Tibial nerve (tissue), 4 donors: ENCODE measurements around the gene SYNJ2. TPM values are rescaled to one million over a fixed set of nuclear protein-coding genes. Genes with fewer than 3 reads are reported as not detected.
"Not testable (repeated sequence)": the region's sequence is repeated elsewhere in the genome, so short reads cannot be mapped to it uniquely, and the experiment has no call there.

Experiments
- DNase-seq, 2 donors: peaks; one replicate each; pipeline ENCODE4 v3.0.0-alpha.2; 2019; ENCODE audit warnings: low spot score in 2 of 2
- H3K27ac ChIP-seq, 4 donors: fragments of 200-600 bp; sonication (generic) in 3 of 4; one replicate each; pipeline ENCODE4 v1.5.1; 2017 to 2019; ENCODE audit warnings: mild to moderate bottlenecking in 1 of 4
- H3K27me3 ChIP-seq, 2 donors: fragments of 200-600 bp; sonication (generic) in 1 of 2; one replicate each; pipeline versions ENCODE4 v1.5.1 to v1.6.0; 2017 to 2019
- H3K36me3 ChIP-seq, 3 donors: fragments of 200-600 bp; sonication (generic); one replicate each; pipeline ENCODE4 v1.5.1; 2018 to 2019
- H3K4me1 ChIP-seq, 4 donors: fragments of 200-600 bp; sonication (generic) in 3 of 4; one replicate each; pipeline ENCODE4 v1.5.1; 2017 to 2019
- H3K4me3 ChIP-seq, 4 donors: fragments of 200-600 bp; sonication (generic) in 3 of 4; one replicate each; pipeline ENCODE4 v1.5.1; 2017 to 2019; ENCODE audit warnings: mild to moderate bottlenecking in 1 of 4, moderate library complexity in 1 of 4
- H3K9me3 ChIP-seq, 4 donors: fragments of 200-600 bp; sonication (generic) in 3 of 4; one replicate each; pipeline ENCODE4 v1.5.1; 2017 to 2019
- EP300 ChIP-seq, 2 donors: sonication (generic); formaldehyde crosslinking; IDR thresholded peaks; one replicate each; pipeline ENCODE4 v1.6.1; 2017; ENCODE audit warnings: antibody characterized with exemption in 2 of 2, mild to moderate bottlenecking in 1 of 2
- POLR2A ChIP-seq, 2 donors: fragments of 450-650 bp; IDR thresholded peaks; one replicate each; pipeline ENCODE4 v1.6.1; 2017; ENCODE audit warnings: antibody characterized with exemption in 2 of 2, mild to moderate bottlenecking in 2 of 2, moderate library complexity in 2 of 2
- WGBS, 2 donors: methylation state at CpG; one replicate each; pipeline ENCODE4 v1.1.5; 2018; 5-methylcytosine and 5-hydroxymethylcytosine counted together
- total RNA-seq, 4 donors: library from RNA; depleted of rRNA; stranded (reverse); fragments of >200 nt; gene quantifications; one replicate each; pipeline ENCODE4 v1.1.0, GENCODE V29; 2016
- TF ChIP-seq, protein P1 (sequence below), 5 experiments: fragments of 200-600 bp in 3 of 5; fragments of 450-650 bp in 2 of 5; sonication (generic) in 3 of 5; IDR thresholded peaks; one replicate each; pipeline ENCODE4 v1.5.1; 2016 to 2019; ENCODE audit warnings: antibody characterized with exemption in 5 of 5, mild to moderate bottlenecking in 3 of 5, moderate library complexity in 2 of 5

Gene SYNJ2
- total RNA-seq, 4 donors from 2014 or later: 4.4 to 10.5 (median 5.6) TPM

DNA sequence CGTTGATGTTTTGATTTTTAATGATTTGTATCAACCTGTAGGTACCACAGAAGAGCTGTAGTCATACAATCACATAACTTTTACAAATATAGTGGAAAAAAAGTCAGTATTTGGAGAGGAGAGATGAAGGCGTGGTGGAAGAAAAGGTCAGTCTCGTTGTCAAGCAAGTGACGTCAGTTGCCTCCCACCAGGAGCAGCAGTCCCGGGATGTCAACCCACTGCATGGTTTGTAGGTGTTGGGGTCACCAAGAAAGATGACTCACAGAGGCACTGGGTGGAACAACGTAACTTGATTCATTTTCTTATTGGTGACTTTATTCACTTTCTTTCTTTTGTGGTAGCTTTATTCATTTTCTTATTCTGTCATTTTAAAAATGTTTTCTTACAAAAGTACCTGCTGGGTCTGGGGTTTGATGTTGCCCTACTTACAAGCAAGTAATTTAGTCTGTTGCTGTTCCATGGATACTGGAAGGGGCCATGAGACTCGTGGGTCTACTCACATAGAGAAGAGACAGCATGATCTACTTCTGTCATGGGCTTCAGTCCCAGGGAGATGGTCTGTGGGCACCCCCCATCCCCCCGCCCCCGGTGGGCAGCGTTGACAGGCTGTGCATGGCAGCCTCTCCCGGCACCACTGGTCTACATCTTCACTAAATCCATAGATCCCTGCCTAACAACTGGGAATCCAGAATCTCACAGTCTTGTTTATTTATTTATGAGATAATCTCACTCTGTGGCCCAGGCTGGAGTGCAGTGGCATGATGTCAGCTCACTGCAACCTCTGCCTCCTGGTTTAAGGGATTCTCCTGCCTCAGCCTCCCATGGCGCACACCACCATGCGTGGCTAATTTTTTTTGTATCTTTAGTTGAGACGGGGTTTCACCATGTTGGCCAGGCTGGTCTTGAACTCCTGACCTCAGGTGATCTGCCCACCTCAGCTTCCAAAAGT, 36.4 kb upstream of the SYNJ2 start:
- Histone ChIP-seq H3K36me3 (peaks cover 0 to 58% (median 24%) of the 10 kb centered on the region in 3 donors), H3K4me3 (no peak overlapping the region), H3K4me1 (peaks cover 0 to 5% (median 0%) of the 10 kb centered on the region in 4 donors), H3K27ac (peak overlapping the region in 1 of 4 donors; percentile 64), H3K27me3 (no peaks in the 10 kb centered on the region), H3K9me3 (peaks cover 0 to 18% (median 2%) of the 10 kb centered on the region in 4 donors)
- TF ChIP-seq POLR2A (IDR thresholded peaks at IDR 0.05): no peak
- TF ChIP-seq EP300 (IDR thresholded peaks at IDR 0.05): no peak
- TF ChIP-seq, protein P1, sequence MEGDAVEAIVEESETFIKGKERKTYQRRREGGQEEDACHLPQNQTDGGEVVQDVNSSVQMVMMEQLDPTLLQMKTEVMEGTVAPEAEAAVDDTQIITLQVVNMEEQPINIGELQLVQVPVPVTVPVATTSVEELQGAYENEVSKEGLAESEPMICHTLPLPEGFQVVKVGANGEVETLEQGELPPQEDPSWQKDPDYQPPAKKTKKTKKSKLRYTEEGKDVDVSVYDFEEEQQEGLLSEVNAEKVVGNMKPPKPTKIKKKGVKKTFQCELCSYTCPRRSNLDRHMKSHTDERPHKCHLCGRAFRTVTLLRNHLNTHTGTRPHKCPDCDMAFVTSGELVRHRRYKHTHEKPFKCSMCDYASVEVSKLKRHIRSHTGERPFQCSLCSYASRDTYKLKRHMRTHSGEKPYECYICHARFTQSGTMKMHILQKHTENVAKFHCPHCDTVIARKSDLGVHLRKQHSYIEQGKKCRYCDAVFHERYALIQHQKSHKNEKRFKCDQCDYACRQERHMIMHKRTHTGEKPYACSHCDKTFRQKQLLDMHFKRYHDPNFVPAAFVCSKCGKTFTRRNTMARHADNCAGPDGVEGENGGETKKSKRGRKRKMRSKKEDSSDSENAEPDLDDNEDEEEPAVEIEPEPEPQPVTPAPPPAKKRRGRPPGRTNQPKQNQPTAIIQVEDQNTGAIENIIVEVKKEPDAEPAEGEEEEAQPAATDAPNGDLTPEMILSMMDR (IDR thresholded peaks at IDR 0.05): no peak
- no peak for DNase-seq
- WGBS, 2 donors: 80 to 81% methylated on average over 14 of the region's 14 CpGs

DNA sequence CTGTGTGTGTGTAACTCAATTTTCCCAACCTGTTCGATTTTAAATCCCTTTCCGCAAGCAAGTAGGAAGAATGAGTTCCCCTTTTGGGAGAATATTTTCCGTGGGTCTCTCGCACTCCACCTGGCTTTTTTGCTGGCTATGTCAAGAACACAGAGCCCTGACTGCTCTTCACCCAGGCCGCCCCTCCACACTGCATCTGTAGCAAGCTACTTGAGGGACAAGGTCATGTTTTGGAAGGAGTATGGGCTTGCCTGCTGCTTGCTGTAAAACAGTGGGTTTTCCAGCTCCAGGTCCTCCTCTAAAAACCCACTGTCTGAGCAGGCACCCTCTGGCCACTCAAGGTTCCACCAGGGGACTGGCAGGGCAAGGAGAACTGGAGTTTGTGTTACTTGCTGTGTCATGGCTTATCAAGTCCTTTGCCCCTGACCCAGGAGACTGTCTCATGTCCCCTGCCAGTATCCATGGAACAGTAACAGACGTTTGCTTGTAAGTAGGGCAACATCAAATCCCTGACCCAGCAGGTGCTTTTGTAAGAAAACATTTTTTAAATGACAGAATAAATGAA, 35.5 kb upstream of the SYNJ2 start:
- Histone ChIP-seq H3K4me1 (peaks cover 0 to 5% (median 0%) of the 10 kb centered on the region in 4 donors), H3K36me3 (peaks cover 0 to 49% (median 22%) of the 10 kb centered on the region in 3 donors), H3K4me3 (no peak overlapping the region), H3K9me3 (peaks cover 0 to 22% (median 2%) of the 10 kb centered on the region in 4 donors), H3K27me3 (no peaks in the 10 kb centered on the region), H3K27ac (peak overlapping the region in 1 of 4 donors; percentile 64)
- no peak for DNase-seq
- 91 to 93% methylated on average over 6 of the region's 6 CpGs for WGBS, 2 donors
- TF ChIP-seq, protein P1 (IDR thresholded peaks at IDR 0.05): no peak
- TF ChIP-seq POLR2A (IDR thresholded peaks at IDR 0.05) (no peak), EP300 (IDR thresholded peaks at IDR 0.05) (no peak)

- no peak for DNase-seq
- TF ChIP-seq, protein P1 (IDR thresholded peaks at IDR 0.05): peak; percentile 28 to 70 (median 42)
- TF ChIP-seq POLR2A (IDR thresholded peaks at IDR 0.05): no peak
- Histone ChIP-seq H3K27me3 (no peaks in the 10 kb centered on the region), H3K4me1 (peaks cover 0 to 5% (median 0%) of the 10 kb centered on the region in 4 donors), H3K9me3 (peaks cover 0 to 22% (median 2%) of the 10 kb centered on the region in 4 donors), H3K36me3 (peaks cover 0 to 41% (median 15%) of the 10 kb centered on the region in 3 donors), H3K27ac (no peak overlapping the region), H3K4me3 (no peak overlapping the region)
- 50 to 52% methylated on average over 5 of the region's 5 CpGs for WGBS, 2 donors
Observed at GRCh38 chr6:157946865-157947532, 34.7 kb upstream of the SYNJ2 start.

DNA sequence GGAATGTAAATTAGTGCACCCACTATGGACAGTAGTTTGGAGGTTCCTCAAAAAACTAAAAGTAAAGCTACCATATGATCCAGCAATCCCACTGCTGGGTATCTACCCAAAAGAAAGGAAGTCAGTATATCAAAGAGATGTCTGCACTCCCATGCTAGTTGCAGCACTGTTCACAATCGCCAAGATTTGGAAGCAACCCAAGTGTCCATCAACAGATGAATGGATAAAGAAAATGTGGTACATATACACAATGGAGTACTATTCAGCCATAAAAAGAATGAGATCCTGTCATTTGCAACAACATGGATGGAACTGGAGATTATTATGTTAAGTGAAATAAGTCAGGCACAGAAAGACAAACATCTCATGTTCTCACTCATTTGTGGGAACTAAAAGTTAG, 30.8 kb upstream of the SYNJ2 start:
- not testable (repeated sequence) for H3K4me3 ChIP-seq, DNase-seq, H3K27ac ChIP-seq, H3K27me3 ChIP-seq, H3K36me3 ChIP-seq, H3K4me1 ChIP-seq
- 50 to 58% methylated on average over 1 of the region's 1 CpG for WGBS, 2 donors
- peaks cover 0 to 22% (median 2%) of the 10 kb centered on the region in 4 donors for H3K9me3 ChIP-seq

GRCh38 chr6:157951828-157952227, 29.8 kb upstream of the SYNJ2 start:
- Histone ChIP-seq H3K27me3 (no peaks in the 10 kb centered on the region), H3K4me3 (no peak overlapping the region), H3K9me3 (peaks cover 0 to 22% (median 2%) of the 10 kb centered on the region in 4 donors), H3K27ac (no peak overlapping the region), H3K36me3 (no peaks in the 10 kb centered on the region), H3K4me1 (peaks cover 0 to 9% (median 0%) of the 10 kb centered on the region in 4 donors)
- no peak for DNase-seq
- TF ChIP-seq POLR2A (IDR thresholded peaks at IDR 0.05): no peak
- TF ChIP-seq EP300 (IDR thresholded peaks at IDR 0.05): no peak
- TF ChIP-seq, protein P1 (IDR thresholded peaks at IDR 0.05): no peak
- WGBS, 2 donors: 83 to 88% methylated on average over 9 of the region's 9 CpGs
